Measurements from ENCODE around the gene PPP1R9A. TPM values are rescaled to one million over a fixed set of nuclear protein-coding genes. Genes with fewer than 3 reads are reported as not detected.

The PPP1R9A gene
- total RNA-seq, 1 experiment from 2014 or later = 13.5 TPM

DNA sequence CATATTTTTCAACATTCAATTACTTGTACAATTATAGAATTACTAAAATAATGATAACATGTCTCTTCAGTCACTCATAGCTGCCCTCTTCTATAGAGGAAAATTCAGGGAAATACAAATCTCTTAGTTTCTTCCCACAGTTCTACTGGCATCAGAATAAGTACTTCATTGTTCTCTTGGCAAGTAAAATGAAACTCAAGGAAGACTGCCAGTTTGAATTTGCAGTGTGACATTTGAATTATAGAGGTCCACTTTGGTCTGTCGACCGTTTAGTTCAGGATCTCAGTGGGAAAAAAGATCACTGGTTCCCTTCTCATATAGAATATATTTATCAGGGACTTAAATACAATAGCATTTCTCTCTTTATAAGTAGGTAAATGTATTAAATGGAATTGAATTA is 302.4 kb downstream of the PPP1R9A start:
- H3K79me2 ChIP-seq (ENCODE audit: insufficient read depth, low read length) = no peaks in the 10 kb centered on the region
- no peak overlapping the region for H3K4me3 ChIP-seq (replicated peaks in 1 of 2; ENCODE audit: low read depth in 1 of 2, low read length in 2 of 2)
- H2AFZ ChIP-seq (ENCODE audit: low read depth, low read length, poor library complexity, severe bottlenecking) = no peak overlapping the region
- no peaks in the 10 kb centered on the region for H3K27me3 ChIP-seq (ENCODE audit: insufficient read depth, low read length)
- BruUV-seq (replicated peaks) = no TSS peak
- POLR2A ChIA-PET = no interaction called here
- H3K4me1 ChIP-seq (ENCODE audit: control insufficient read depth in 1 of 2, insufficient read depth in 2 of 2, low read length in 2 of 2) = peaks cover 8% of the 10 kb centered on the region in 2 experiments
- H3K9me3 ChIP-seq (ENCODE audit: control insufficient read depth in 1 of 2, insufficient read depth in 1 of 2, low read depth in 1 of 2, low read length in 2 of 2) = no peaks in the 10 kb centered on the region
- H3K36me3 ChIP-seq (ENCODE audit: control insufficient read depth in 1 of 2, insufficient read depth in 2 of 2, low read length in 2 of 2) = no peaks in the 10 kb centered on the region
- H3K4me2 ChIP-seq (ENCODE audit: low read length) = no peak overlapping the region
- intact Hi-C loops (cut with micrococcal nuclease) = no loop called here
- DNase-seq (ENCODE audit: low read depth, low spot score) (no peak), ATAC-seq (no peak)
- no peak for TF ChIP-seq EGR1 (IDR thresholded peaks at IDR 0.05; ENCODE audit: low read depth)
- H3K27ac ChIP-seq (ENCODE audit: low read depth, low read length) = no peak overlapping the region
- CTCF ChIA-PET = no interaction called here
- no peaks in the 10 kb centered on the region for H4K20me1 ChIP-seq (ENCODE audit: insufficient read depth)
- no peak overlapping the region for H3K9ac ChIP-seq (ENCODE audit: low read length)
- RAD21 ChIA-PET (ENCODE audit: low non-redundant PET in 1 of 2, low total read pairs in 2 of 2, uncharacterized antibody in 2 of 2, unreplicated experiment in 2 of 2) = no interaction called here
- no peaks in the 10 kb centered on the region; the same call in 1 of the 2 replicates for H3K9me2 ChIP-seq (ENCODE audit: insufficient read depth)

DNA sequence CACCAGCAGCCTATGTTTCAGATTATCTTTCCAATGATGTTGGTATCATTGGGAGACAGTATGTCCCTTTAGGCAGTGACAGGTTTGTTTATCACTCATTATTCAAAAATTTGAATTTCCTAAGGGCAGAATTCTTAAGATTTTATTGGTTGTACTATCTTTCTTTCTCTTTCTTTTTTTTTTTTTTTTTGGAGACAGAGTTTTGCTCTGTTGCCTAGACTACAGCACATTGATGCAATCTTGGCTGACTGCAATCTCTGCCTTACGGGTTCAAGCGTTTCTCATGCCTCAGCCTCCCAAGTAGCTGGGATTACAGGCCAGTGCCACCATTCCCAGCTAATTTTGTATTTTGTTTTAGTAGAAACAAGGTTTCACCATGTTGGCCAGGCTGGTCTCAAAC is 305.8 kb downstream of the PPP1R9A start:
- RAD21 ChIA-PET (ENCODE audit: low non-redundant PET in 1 of 2, low total read pairs in 2 of 2, uncharacterized antibody in 2 of 2, unreplicated experiment in 2 of 2) = no interaction called here
- no peak for DNase-seq (ENCODE audit: low read depth, low spot score)
- CTCF ChIA-PET = no interaction called here
- Histone ChIP-seq H2AFZ (ENCODE audit: low read depth, low read length, poor library complexity, severe bottlenecking) (no peak overlapping the region), H3K4me1 (ENCODE audit: control insufficient read depth in 1 of 2, insufficient read depth in 2 of 2, low read length in 2 of 2) (no peaks in the 10 kb centered on the region), H3K79me2 (ENCODE audit: insufficient read depth, low read length) (no peaks in the 10 kb centered on the region), H3K27ac (ENCODE audit: low read depth, low read length) (no peak overlapping the region), H4K20me1 (ENCODE audit: insufficient read depth) (no peaks in the 10 kb centered on the region), H3K4me3 (replicated peaks in 1 of 2; ENCODE audit: low read depth in 1 of 2, low read length in 2 of 2) (no peak overlapping the region), H3K27me3 (ENCODE audit: insufficient read depth, low read length) (no peaks in the 10 kb centered on the region), H3K4me2 (ENCODE audit: low read length) (no peak overlapping the region), H3K36me3 (ENCODE audit: control insufficient read depth in 1 of 2, insufficient read depth in 2 of 2, low read length in 2 of 2) (no peaks in the 10 kb centered on the region), H3K9ac (ENCODE audit: low read length) (no peak overlapping the region), H3K9me2 (ENCODE audit: insufficient read depth) (no peaks in the 10 kb centered on the region), H3K9me3 (ENCODE audit: control insufficient read depth in 1 of 2, insufficient read depth in 1 of 2, low read depth in 1 of 2, low read length in 2 of 2) (no peaks in the 10 kb centered on the region)
- TF ChIP-seq TCF7L2 (IDR thresholded peaks at IDR 0.05; ENCODE audit: borderline replicate concordance, extremely low read depth, insufficient read depth, insufficient read length) (no peak), ELF1 (IDR thresholded peaks at IDR 0.05; ENCODE audit: borderline replicate concordance, low read depth) (no peak), EGR1 (IDR thresholded peaks at IDR 0.05; ENCODE audit: low read depth) (no peak)
- TF ChIP-seq, protein P1, sequence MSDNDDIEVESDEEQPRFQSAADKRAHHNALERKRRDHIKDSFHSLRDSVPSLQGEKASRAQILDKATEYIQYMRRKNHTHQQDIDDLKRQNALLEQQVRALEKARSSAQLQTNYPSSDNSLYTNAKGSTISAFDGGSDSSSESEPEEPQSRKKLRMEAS (IDR thresholded peaks at IDR 0.05) = no peak
- TF ChIP-seq, protein P2, sequence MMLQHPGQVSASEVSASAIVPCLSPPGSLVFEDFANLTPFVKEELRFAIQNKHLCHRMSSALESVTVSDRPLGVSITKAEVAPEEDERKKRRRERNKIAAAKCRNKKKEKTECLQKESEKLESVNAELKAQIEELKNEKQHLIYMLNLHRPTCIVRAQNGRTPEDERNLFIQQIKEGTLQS (IDR thresholded peaks at IDR 0.05) = no peak
- POLR2A ChIA-PET = no interaction called here
- no TSS peak for BruUV-seq (replicated peaks)
- intact Hi-C loops (cut with micrococcal nuclease) = no loop called here
- no peak for ATAC-seq
